ENCODE results near the gene NTF4.
"Not testable (repeated sequence)": the region's sequence is repeated elsewhere in the genome, so short reads cannot be mapped to it uniquely, and the experiment has no call there.

GRCh38 chr19:49043548-49043947, 21.1 kb downstream of the NTF4 start, which contains the start of gene CGB5:
- not testable (repeated sequence) for TF ChIP-seq CTCF (conservative IDR thresholded peaks at IDR 0.05; ENCODE audit: low read depth, low read length); EZH2 (IDR thresholded peaks at IDR 0.05; ENCODE audit: borderline replicate concordance, low read depth, low read length, poor library complexity, severe bottlenecking)

Data from A673 (cell line).